ENCODE results near the gene PRXL2A. TPM values are rescaled to one million over a fixed set of nuclear protein-coding genes. Genes with fewer than 3 reads are reported as not detected.
A peak's percentile ranks its signal among the peaks of the same experiment; 100 is the strongest.

Gene PRXL2A
- total and polyA plus RNA-seq, 10 donors: 12.4 to 20.7 (median 16.0) TPM

DNA sequence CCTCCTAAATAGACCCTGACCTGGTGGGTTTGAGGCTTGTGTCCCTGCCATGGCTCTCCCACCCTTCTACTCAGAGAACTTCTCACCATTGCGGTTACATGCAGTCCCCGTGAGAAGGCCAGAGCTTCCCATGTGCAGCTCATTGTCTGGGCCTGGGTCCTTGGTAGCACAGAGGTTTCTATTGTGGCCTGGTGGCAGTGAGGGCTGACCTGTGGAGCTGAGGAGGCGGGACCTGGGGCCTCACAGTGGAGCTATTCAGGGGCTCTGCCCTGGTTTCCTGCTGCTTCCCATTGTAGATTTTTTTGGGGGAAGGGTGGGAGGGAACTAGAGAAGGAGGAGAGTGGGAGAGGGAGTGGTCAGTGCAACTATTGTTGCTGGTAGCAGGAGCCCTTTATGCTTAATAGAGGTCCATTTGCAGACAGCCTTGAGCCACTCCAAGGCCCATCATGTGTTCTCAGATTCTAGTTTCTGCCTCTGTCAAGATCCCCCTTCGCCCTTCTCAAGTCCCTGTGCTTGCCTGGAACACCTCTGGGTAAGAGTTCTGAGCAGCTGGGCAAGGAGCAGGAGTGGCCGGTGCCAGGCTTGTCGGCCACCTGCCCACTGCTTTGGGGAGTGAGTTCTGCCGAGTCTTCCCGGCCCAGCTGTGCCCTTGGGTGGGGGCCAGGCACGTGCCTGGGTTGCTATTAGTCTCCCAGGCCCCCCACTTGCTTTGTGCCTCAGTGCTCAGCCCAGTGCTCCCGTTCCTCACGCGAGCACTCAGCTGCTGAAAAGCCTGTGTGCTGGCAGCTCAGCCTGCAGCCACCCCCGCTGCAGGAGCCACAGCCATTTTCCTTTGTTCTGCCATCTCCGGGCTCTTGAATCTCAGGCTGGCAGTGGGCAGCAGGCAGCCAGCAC is 56.5 kb downstream of the PRXL2A start:
- intact Hi-C loops (cut with DNase I; ENCODE audit: low total_unique reads): loop anchor here (5.0 kb wide), 1 partner anchor 37 kb away; no protein-coding TSS in a partner anchor
- Histone ChIP-seq H3K36me3 (peaks cover 0 to 30% (median 0%) of the 10 kb centered on the region in 6 donors), H3K27ac (peak overlapping the region; percentile 56 to 99 (median 88)), H3K9me3 (no peaks in the 10 kb centered on the region), H3K27me3 (replicated peaks in 1 of 7) (no peaks in the 10 kb centered on the region), H3K4me1 (peaks cover 95 to 100% (median 100%) of the 10 kb centered on the region in 6 donors), H3K4me3 (peak overlapping the region in 3 of 8 donors; percentile 3 to 87 (median 25))
- peak; percentile 80 for DNase-seq
- WGBS, 5 donors: 41 to 65% (median 51%) methylated on average over 13 to 14 of the region's 14 CpGs
- TF ChIP-seq POLR2A (IDR thresholded peaks at IDR 0.05): peak in 1 of 3 donors; percentile 27
- TF ChIP-seq, protein P1, sequence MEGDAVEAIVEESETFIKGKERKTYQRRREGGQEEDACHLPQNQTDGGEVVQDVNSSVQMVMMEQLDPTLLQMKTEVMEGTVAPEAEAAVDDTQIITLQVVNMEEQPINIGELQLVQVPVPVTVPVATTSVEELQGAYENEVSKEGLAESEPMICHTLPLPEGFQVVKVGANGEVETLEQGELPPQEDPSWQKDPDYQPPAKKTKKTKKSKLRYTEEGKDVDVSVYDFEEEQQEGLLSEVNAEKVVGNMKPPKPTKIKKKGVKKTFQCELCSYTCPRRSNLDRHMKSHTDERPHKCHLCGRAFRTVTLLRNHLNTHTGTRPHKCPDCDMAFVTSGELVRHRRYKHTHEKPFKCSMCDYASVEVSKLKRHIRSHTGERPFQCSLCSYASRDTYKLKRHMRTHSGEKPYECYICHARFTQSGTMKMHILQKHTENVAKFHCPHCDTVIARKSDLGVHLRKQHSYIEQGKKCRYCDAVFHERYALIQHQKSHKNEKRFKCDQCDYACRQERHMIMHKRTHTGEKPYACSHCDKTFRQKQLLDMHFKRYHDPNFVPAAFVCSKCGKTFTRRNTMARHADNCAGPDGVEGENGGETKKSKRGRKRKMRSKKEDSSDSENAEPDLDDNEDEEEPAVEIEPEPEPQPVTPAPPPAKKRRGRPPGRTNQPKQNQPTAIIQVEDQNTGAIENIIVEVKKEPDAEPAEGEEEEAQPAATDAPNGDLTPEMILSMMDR (IDR thresholded peaks at IDR 0.05 in 8 of 11, conservative IDR thresholded peaks at IDR 0.05 in 3 of 11): no peak
- peak; percentile 12 to 68 (median 61) for TF ChIP-seq POLR2AphosphoS5 (IDR thresholded peaks at IDR 0.05)

- 35 to 55% (median 46%) methylated on average over 2 to 3 of the region's 3 CpGs for WGBS, 5 donors
- Histone ChIP-seq H3K27me3 (replicated peaks in 1 of 7) (no peaks in the 10 kb centered on the region), H3K4me3 (peak overlapping the region in 3 of 8 donors; percentile 3 to 87 (median 25)), H3K36me3 (peaks cover 0 to 36% (median under 1%) of the 10 kb centered on the region in 6 donors), H3K4me1 (peaks cover 91 to 100% (median 100%) of the 10 kb centered on the region in 6 donors), H3K27ac (peak overlapping the region; percentile 30 to 99 (median 88)), H3K9me3 (no peaks in the 10 kb centered on the region)
- TF ChIP-seq POLR2AphosphoS5 (IDR thresholded peaks at IDR 0.05): peak in 1 of 3 donors; percentile 6
- TF ChIP-seq, protein P1 (IDR thresholded peaks at IDR 0.05 in 8 of 11, conservative IDR thresholded peaks at IDR 0.05 in 3 of 11): no peak
- DNase-seq: no peak
- intact Hi-C loops (cut with DNase I; ENCODE audit: low total_unique reads): no loop called here
Observed at GRCh38 chr10:80465451-80465835, 57.1 kb downstream of the PRXL2A start.

- no peaks in the 10 kb centered on the region for H3K9me3 ChIP-seq
- 58 to 76% (median 62%) methylated on average over 10 of the region's 10 CpGs for WGBS, 5 donors
- H3K27ac ChIP-seq: peak overlapping the region; percentile 30 to 99 (median 88)
- no peaks in the 10 kb centered on the region for H3K27me3 ChIP-seq (replicated peaks in 1 of 7)
- H3K4me3 ChIP-seq: peak overlapping the region in 2 of 8 donors; percentile 3 to 87
- peak; percentile 49 for DNase-seq
- peaks cover 90 to 100% (median 100%) of the 10 kb centered on the region in 6 donors for H3K4me1 ChIP-seq
- intact Hi-C loops (cut with DNase I; ENCODE audit: low total_unique reads): no loop called here
- peaks cover 0 to 42% (median 2%) of the 10 kb centered on the region in 6 donors for H3K36me3 ChIP-seq
- TF ChIP-seq POLR2AphosphoS5 (IDR thresholded peaks at IDR 0.05) (peak in 1 of 3 donors; percentile 16), POLR2A (IDR thresholded peaks at IDR 0.05) (no peak)
- TF ChIP-seq, protein P1 (IDR thresholded peaks at IDR 0.05 in 8 of 11, conservative IDR thresholded peaks at IDR 0.05 in 3 of 11): no peak
Observed at GRCh38 chr10:80465839-80466590, 57.7 kb downstream of the PRXL2A start.

All from spleen (tissue), 11 donors.